ENCODE data around the gene KRTAP2-3.

Gene KRTAP2-3

GRCh38 chr17:41026715-41027471 is 33.0 kb downstream of the KRTAP2-3 start, which contains the start of gene KRTAP1-5:
KRTAP1-5 (minus strand) TSS chr17:41027208; CDS start chr17:41027155, 53 bp downstream.
- DNase-seq: no peak

- DNase-seq: no peak
Measured at GRCh38 chr17:41024697-41025096, 35.2 kb downstream of the KRTAP2-3 start.

- DNase-seq: no peak
Measured at GRCh38 chr17:41020336-41020735, 39.6 kb downstream of the KRTAP2-3 start.

GRCh38 chr17:41019415-41019814 is 40.5 kb downstream of the KRTAP2-3 start:
- DNase-seq: no peak

- DNase-seq: no peak
Measured at GRCh38 chr17:41018541-41018940, 41.4 kb downstream of the KRTAP2-3 start.

GRCh38 chr17:41016578-41017215 is 43.2 kb downstream of the KRTAP2-3 start:
- DNase-seq: no peak

- DNase-seq: no peak
Measured at GRCh38 chr17:41015454-41015853, 44.5 kb downstream of the KRTAP2-3 start.

- DNase-seq: no peak
Measured at GRCh38 chr17:41013606-41014005, 46.3 kb downstream of the KRTAP2-3 start.

GRCh38 chr17:41013181-41013580 is 46.7 kb downstream of the KRTAP2-3 start:
- DNase-seq: no peak

GRCh38 chr17:41012326-41013120 is 47.4 kb downstream of the KRTAP2-3 start:
- no peak for DNase-seq

GRCh38 chr17:41010441-41010840 is 49.5 kb downstream of the KRTAP2-3 start:
- no peak for DNase-seq

GRCh38 chr17:41009936-41010335 is 50.0 kb downstream of the KRTAP2-3 start:
- DNase-seq: no peak

- no peak for DNase-seq
Measured at GRCh38 chr17:41009301-41009760, 50.6 kb downstream of the KRTAP2-3 start.

All from CD4-positive, alpha-beta T cell treated with Interleukin-10 for 1 hour (primary cell).